ENCODE data around the gene RIPOR3. TPM values are rescaled to one million over a fixed set of nuclear protein-coding genes. Genes with fewer than 3 reads are reported as not detected.

Gene RIPOR3
- total RNA-seq, 1 experiment from 2014 or later: 0.46 TPM

GRCh38 chr20:50605136-50605535 lies 86.2 kb downstream of the RIPOR3 start:
- Histone ChIP-seq H3K23me2 (ENCODE audit: insufficient read length, low read depth, low read length, poor library complexity, severe bottlenecking) (no peaks in the 10 kb centered on the region), H3K4me1 (ENCODE audit: insufficient read depth, low read length) (no peaks in the 10 kb centered on the region), H3K79me2 (ENCODE audit: insufficient read depth, low read length) (no peaks in the 10 kb centered on the region), H3K18ac (ENCODE audit: insufficient read length, low read depth, low read length) (no peak overlapping the region), H2AK5ac (ENCODE audit: insufficient read length, low read length) (no peak overlapping the region), H2BK120ac (ENCODE audit: low read depth, low read length, poor library complexity, severe bottlenecking) (no peak overlapping the region), H3K9me3 (ENCODE audit: control insufficient read depth, low read depth, low read length) (no peaks in the 10 kb centered on the region), H4K91ac (ENCODE audit: insufficient read length, low read depth, low read length) (no peak overlapping the region), H3K79me1 (ENCODE audit: insufficient read depth, low read depth, low read length, poor library complexity, severe bottlenecking) (no peaks in the 10 kb centered on the region), H4K8ac (replicated peaks; ENCODE audit: insufficient read length, low read depth, low read length) (no peak overlapping the region), H3K23ac (ENCODE audit: insufficient read length, low read depth, low read length) (no peak overlapping the region), H3K56ac (ENCODE audit: insufficient read length, low read depth, low read length) (no peak overlapping the region), H2AFZ (ENCODE audit: low read length) (no peak overlapping the region), H3T11ph (ENCODE audit: low read length) (no peak overlapping the region), H3K27me3 (ENCODE audit: insufficient read depth, low read length) (no peaks in the 10 kb centered on the region), H3K9ac (ENCODE audit: extremely low read depth, insufficient read length, low read length) (no peak overlapping the region), H3K27ac (ENCODE audit: insufficient read length, low read depth, low read length) (no peak overlapping the region), H2BK15ac (ENCODE audit: low read depth, low read length) (no peak overlapping the region), H3K4ac (ENCODE audit: low read depth, low read length) (no peak overlapping the region), H2BK5ac (ENCODE audit: insufficient read length, low read length) (no peak overlapping the region), H3K4me2 (ENCODE audit: insufficient read depth, insufficient read length, low read length) (no peak overlapping the region), H4K20me1 (ENCODE audit: control insufficient read depth, insufficient read depth, insufficient read length) (no peaks in the 10 kb centered on the region), H2BK20ac (ENCODE audit: low read depth, low read length, poor library complexity, severe bottlenecking) (no peak overlapping the region), H2BK12ac (ENCODE audit: insufficient read length, low read depth, low read length) (no peak overlapping the region), H4K5ac (ENCODE audit: insufficient read length, low read depth, low read length) (no peak overlapping the region), H3K14ac (ENCODE audit: insufficient read depth, low read length) (no peak overlapping the region)
- Mint-ChIP-seq H3K9me3 (no peaks in the 10 kb centered on the region), H3K36me3 (ENCODE audit: insufficient read depth in 1 of 3, low read depth in 3 of 3) (no peaks in the 10 kb centered on the region), H3K27me3 (ENCODE audit: low read depth) (no peaks in the 10 kb centered on the region), H3K27ac (no peak overlapping the region), H3K4me1 (peaks cover 0 to 3% of the 10 kb centered on the region in 2 experiments; a peak in 3 of 4 replicates), H3K4me3 (no peak overlapping the region)
- no CpG with 5 or more reads among the region's 5 CpGs for WGBS (ENCODE audit: extremely low coverage, insufficient read length, low lambda C conversion rate)
- TF ChIP-seq CTCF (conservative IDR thresholded peaks at IDR 0.05): no peak
- DNase-seq: no peak
